Measurements from ENCODE around the gene AFDN. TPM values are rescaled to one million over a fixed set of nuclear protein-coding genes. Genes with fewer than 3 reads are reported as not detected.

The AFDN gene
- total RNA-seq, 4 donors from 2014 or later: 133 to 391 (median 148) TPM

- 90% methylated on average over 6 of the region's 6 CpGs for WGBS
- peak in 1 of 2 donors; percentile 34 for TF ChIP-seq CTCF (IDR thresholded peaks at IDR 0.05)
- no peak for TF ChIP-seq EP300 (IDR thresholded peaks at IDR 0.05)
- no peaks in the 10 kb centered on the region for H3K4me1 ChIP-seq
- H3K4me3 ChIP-seq: no peak overlapping the region
- peaks cover 63% of the 10 kb centered on the region for H3K36me3 ChIP-seq
- H3K27me3 ChIP-seq: no peaks in the 10 kb centered on the region
- no peaks in the 10 kb centered on the region for H3K9me3 ChIP-seq
- no peak overlapping the region for H3K27ac ChIP-seq
- DNase-seq (ENCODE audit: low spot score in 2 of 2): no peak
These were observed 141.4 kb downstream of the AFDN start for GRCh38 chr6:167968091-167968490.

- no peaks in the 10 kb centered on the region for H3K27me3 ChIP-seq
- peaks cover 43% of the 10 kb centered on the region for H3K36me3 ChIP-seq
- TF ChIP-seq EP300 (IDR thresholded peaks at IDR 0.05): no peak
- no peak for TF ChIP-seq POLR2AphosphoS5 (IDR thresholded peaks at IDR 0.05)
- no peak for TF ChIP-seq CTCF (IDR thresholded peaks at IDR 0.05)
- no peak for TF ChIP-seq POLR2A (IDR thresholded peaks at IDR 0.05)
- 83% methylated on average over 10 of the region's 10 CpGs for WGBS
- H3K4me3 ChIP-seq: no peak overlapping the region
- DNase-seq (ENCODE audit: low spot score in 2 of 2): no peak
- H3K9me3 ChIP-seq: no peaks in the 10 kb centered on the region
- no peaks in the 10 kb centered on the region for H3K4me1 ChIP-seq
- no peak overlapping the region for H3K27ac ChIP-seq
These were observed 143.5 kb downstream of the AFDN start for GRCh38 chr6:167970230-167970629.

GRCh38 chr6:167972193-167972592 lies 145.5 kb downstream of the AFDN start:
- Histone ChIP-seq H3K4me1 (no peaks in the 10 kb centered on the region), H3K27me3 (no peaks in the 10 kb centered on the region), H3K27ac (no peak overlapping the region), H3K4me3 (no peak overlapping the region), H3K36me3 (peaks cover 23% of the 10 kb centered on the region), H3K9me3 (no peaks in the 10 kb centered on the region)
- no peak for TF ChIP-seq POLR2AphosphoS5 (IDR thresholded peaks at IDR 0.05)
- TF ChIP-seq CTCF (IDR thresholded peaks at IDR 0.05): no peak
- no peak for TF ChIP-seq EP300 (IDR thresholded peaks at IDR 0.05)
- TF ChIP-seq POLR2A (IDR thresholded peaks at IDR 0.05): no peak
- WGBS: 97% methylated on average over 10 of the region's 10 CpGs
- DNase-seq (ENCODE audit: low spot score in 2 of 2): no peak

GRCh38 chr6:167973148-167973885 lies 146.6 kb downstream of the AFDN start:
- Histone ChIP-seq H3K27ac (no peak overlapping the region), H3K4me1 (no peaks in the 10 kb centered on the region), H3K36me3 (peaks cover 14% of the 10 kb centered on the region), H3K4me3 (no peak overlapping the region), H3K27me3 (no peaks in the 10 kb centered on the region), H3K9me3 (no peaks in the 10 kb centered on the region)
- TF ChIP-seq POLR2AphosphoS5 (IDR thresholded peaks at IDR 0.05) (no peak), CTCF (IDR thresholded peaks at IDR 0.05) (no peak), EP300 (IDR thresholded peaks at IDR 0.05) (no peak), POLR2A (IDR thresholded peaks at IDR 0.05) (no peak)
- no peak for DNase-seq (ENCODE audit: low spot score in 2 of 2)
- WGBS: 78% methylated on average over 9 of the region's 9 CpGs

GRCh38 chr6:167974640-167975344 lies 148.1 kb downstream of the AFDN start:
- H3K4me3 ChIP-seq: no peak overlapping the region
- no peaks in the 10 kb centered on the region for H3K9me3 ChIP-seq
- H3K27me3 ChIP-seq: no peaks in the 10 kb centered on the region
- H3K27ac ChIP-seq: no peak overlapping the region
- no peaks in the 10 kb centered on the region for H3K4me1 ChIP-seq
- no peak for DNase-seq (ENCODE audit: low spot score in 2 of 2)
- TF ChIP-seq EP300 (IDR thresholded peaks at IDR 0.05): no peak
- no peak for TF ChIP-seq CTCF (IDR thresholded peaks at IDR 0.05)
- TF ChIP-seq POLR2A (IDR thresholded peaks at IDR 0.05): no peak
- TF ChIP-seq POLR2AphosphoS5 (IDR thresholded peaks at IDR 0.05): no peak
- 59% methylated on average over 12 of the region's 12 CpGs for WGBS
- peaks cover 2% of the 10 kb centered on the region for H3K36me3 ChIP-seq

All from suprapubic skin (tissue), 4 donors.